ENCODE data around the gene PHIP. TPM values are rescaled to one million over a fixed set of nuclear protein-coding genes. Genes with fewer than 3 reads are reported as not detected.

The PHIP gene
- total and polyA plus RNA-seq, 10 of the 15 experiments (the other 5 are each of a cell fraction or from before 2014, with no cell fraction given): 8.5 to 34.6 (median 17.9) TPM

DNA sequence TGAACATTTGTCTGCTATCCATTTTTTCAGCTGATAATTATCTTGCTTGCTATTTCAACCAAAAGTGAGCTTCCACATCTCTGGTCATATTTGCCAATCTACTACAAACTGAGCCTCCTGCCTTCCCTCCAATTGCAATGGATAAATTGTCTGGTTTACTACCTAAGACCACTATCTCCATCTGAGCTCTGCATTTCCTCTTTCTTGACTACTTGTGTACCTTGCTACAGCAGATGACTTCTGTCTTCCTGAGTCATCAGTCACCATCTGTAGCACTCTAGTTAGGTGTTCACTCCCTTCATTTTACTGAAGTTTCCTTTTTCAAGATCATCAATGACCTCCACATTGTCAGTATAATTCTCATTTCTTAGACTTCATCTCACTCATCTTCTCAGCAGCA, 33.5 kb upstream of the PHIP start:
- ChIA-PET POLR2A (no interaction called here), RAD21 (ENCODE audit: unreplicated experiment) (interaction anchor here (1.1 kb wide), 1 partner anchor 139 kb away, joined by 3 read pairs; no protein-coding TSS in a partner anchor), SMC1A (ENCODE audit: uncharacterized antibody, unreplicated experiment) (interaction anchor here (0.6 to 1.2 kb wide), 3 partner anchors 15 to 265 kb away, joined by 3 to 4 read pairs (median 3); no protein-coding TSS in a partner anchor), CTCF (no interaction called here)
- Histone ChIP-seq H2AFZ (ENCODE audit: control insufficient read depth, low read depth, low read length) (no peak overlapping the region), H3K9ac (ENCODE audit: control insufficient read depth, insufficient read depth, low read length) (no peak overlapping the region), H3K4me3 (no peak overlapping the region), H3K27me3 (replicated peaks in 1 of 2; ENCODE audit: control insufficient read depth in 2 of 2, insufficient read depth in 2 of 2, low read length in 1 of 2) (no peaks in the 10 kb centered on the region), H3K9me3 (replicated peaks; ENCODE audit: control insufficient read depth, insufficient read depth, low read length) (no peaks in the 10 kb centered on the region), H3K4me2 (ENCODE audit: control insufficient read depth, insufficient read depth) (no peak overlapping the region), H3K27ac (ENCODE audit: control insufficient read depth, insufficient read depth) (no peak overlapping the region), H4K20me1 (ENCODE audit: control insufficient read depth, insufficient read depth) (no peaks in the 10 kb centered on the region), H3K36me3 (ENCODE audit: control insufficient read depth in 2 of 2, insufficient read depth in 2 of 2, low read length in 1 of 2) (no peaks in the 10 kb centered on the region), H3K4me1 (ENCODE audit: control insufficient read depth, insufficient read depth, low read length) (no peaks in the 10 kb centered on the region), H3K79me2 (ENCODE audit: control insufficient read depth, insufficient read depth, low read length) (no peaks in the 10 kb centered on the region)
- no peak for DNase-seq (ENCODE audit: low read depth, low spot score)
- in situ Hi-C loops (cut with MboI) (no loop called here), intact Hi-C loops (cut with micrococcal nuclease; ENCODE audit: unreplicated experiment) (no loop called here)
- TF ChIP-seq, protein P1, sequence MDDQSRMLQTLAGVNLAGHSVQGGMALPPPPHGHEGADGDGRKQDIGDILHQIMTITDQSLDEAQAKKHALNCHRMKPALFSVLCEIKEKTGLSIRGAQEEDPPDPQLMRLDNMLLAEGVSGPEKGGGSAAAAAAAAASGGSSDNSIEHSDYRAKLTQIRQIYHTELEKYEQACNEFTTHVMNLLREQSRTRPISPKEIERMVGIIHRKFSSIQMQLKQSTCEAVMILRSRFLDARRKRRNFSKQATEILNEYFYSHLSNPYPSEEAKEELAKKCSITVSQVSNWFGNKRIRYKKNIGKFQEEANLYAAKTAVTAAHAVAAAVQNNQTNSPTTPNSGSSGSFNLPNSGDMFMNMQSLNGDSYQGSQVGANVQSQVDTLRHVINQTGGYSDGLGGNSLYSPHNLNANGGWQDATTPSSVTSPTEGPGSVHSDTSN (IDR thresholded peaks at IDR 0.05; ENCODE audit: insufficient replicate concordance, low read depth, low read length): no peak
- TF ChIP-seq IRF5 (IDR thresholded peaks at IDR 0.05; ENCODE audit: borderline replicate concordance) (no peak), IKZF2 (IDR thresholded peaks at IDR 0.05) (no peak), ESRRA (IDR thresholded peaks at IDR 0.05; ENCODE audit: low read length) (no peak), KLF5 (IDR thresholded peaks at IDR 0.05; ENCODE audit: partially characterized antibody) (no peak), ETV6 (conservative IDR thresholded peaks at IDR 0.05 in 1 of 2, IDR thresholded peaks at IDR 0.05 in 1 of 2; ENCODE audit: borderline replicate concordance in 1 of 2, low read depth in 1 of 2) (no peak), BRCA1 (IDR thresholded peaks at IDR 0.05; ENCODE audit: low read depth, low read length) (no peak), STAT3 (IDR thresholded peaks at IDR 0.05; ENCODE audit: low read depth, low read length) (no peak), ZBTB33 (IDR thresholded peaks at IDR 0.05) (no peak), CHD1 (IDR thresholded peaks at IDR 0.05; ENCODE audit: low read depth, low read length) (no peak), NR2C1 (IDR thresholded peaks at IDR 0.05) (no peak), CHD4 (IDR thresholded peaks at IDR 0.05) (no peak)
- FAIRE-seq: no peak
- ATAC-seq: no peak
- BruUV-seq (replicated peaks): no TSS peak

All from GM12878 (cell line).